T47D (cell line): Measurements from ENCODE around the gene TNK1.

Experiments used
- DNase-seq, 2 experiments: peaks; one replicate each; pipeline versions ENCODE4 v3.0.0 to v3.0.0-alpha.2; 2011 to 2012; ENCODE audit warnings: low read depth in 1 of 2, low spot score in 1 of 2
- JUND ChIP-seq: IDR thresholded peaks from 2 replicates; pipeline ENCODE4 v1.6.1; 2012; ENCODE audit warnings: low read depth
- in situ Hi-C: cut with HindIII; loops from 2 replicates; pipeline ENCODE4 v1.10.0; 2016; ENCODE audit warnings: low sequenced_read_pairs, low pct_unique_long_range_greater_than_20kb

TNK1 gene

DNA sequence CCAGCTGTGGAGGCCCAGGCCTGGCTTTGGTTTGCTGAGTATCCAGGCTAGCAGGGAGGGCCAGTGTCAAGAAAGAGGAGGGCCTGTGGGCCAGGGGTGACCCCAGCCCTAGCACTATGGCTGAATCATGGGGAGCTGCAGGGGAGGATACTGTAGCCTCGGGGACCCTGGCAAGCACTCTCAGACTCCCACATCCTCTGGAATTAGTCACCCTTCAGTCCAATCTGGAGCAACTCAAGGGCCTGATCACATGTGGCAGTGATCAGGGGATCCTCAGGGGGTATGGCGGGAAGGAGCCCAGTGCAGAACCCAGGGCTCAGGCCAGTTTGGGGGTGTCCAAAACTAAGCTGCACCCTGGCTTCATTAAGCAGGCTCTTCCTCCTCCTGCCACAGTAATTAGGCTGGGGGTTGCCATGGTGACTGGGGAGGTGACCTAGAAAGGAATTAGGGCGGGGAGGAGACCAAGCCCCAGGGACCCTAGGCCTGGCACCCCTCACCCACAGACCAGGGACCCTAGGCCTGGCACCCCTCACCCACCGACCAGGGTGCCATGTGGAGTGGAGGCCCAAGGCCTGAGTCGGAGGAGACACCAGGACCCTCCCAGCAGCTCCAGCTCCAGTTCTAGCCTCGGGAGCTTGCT lies 32.6 kb downstream of the TNK1 start:
- in situ Hi-C loops: no loop called here
- no peak for DNase-seq
- no peak for TF ChIP-seq JUND

DNA sequence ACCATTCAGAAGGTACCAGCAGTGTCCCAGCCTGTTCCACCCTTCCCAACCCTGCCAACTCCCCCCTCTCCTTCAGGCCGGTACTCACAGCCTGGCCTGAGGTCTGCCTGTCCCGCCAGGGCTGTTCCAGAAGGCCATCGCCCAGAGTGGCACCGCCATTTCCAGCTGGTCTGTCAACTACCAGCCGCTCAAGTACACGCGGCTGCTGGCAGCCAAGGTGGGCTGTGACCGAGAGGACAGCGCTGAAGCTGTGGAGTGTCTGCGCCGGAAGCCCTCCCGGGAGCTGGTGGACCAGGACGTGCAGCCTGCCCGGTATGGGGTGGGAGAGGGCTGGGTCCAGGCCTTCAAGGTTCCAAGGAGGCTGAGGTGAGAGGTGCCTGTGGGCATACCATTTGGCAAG lies 33.9 kb downstream of the TNK1 start:
- TF ChIP-seq JUND: no peak
- in situ Hi-C loops: no loop called here
- DNase-seq: no peak

- in situ Hi-C loops: no loop called here
- DNase-seq: no peak
- no peak for TF ChIP-seq JUND
These were observed 34.9 kb downstream of the TNK1 start for GRCh38 chr17:7415784-7416183.

DNA sequence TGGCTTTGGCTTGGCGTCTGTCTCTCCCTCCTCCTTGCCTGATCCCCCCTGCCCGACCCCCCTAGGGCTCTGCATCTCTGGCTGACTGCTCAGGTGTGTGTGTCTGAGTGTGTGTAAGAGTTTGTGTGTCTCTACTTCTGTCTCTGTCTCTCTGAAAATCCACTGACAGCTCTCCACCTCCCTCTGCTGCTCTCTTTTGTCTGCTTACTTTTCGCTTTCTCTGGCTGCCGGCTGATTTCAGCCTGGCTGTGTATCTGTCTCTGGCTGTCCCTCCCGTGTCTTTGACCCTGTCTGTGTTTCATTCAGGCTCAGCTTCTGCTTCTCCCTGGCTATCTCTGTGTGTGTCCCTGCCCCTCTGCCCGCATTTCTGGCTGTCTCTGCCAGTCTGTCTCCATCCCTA lies 35.4 kb downstream of the TNK1 start:
- DNase-seq: peak in 1 of 2 experiments; percentile 22
- no peak for TF ChIP-seq JUND
- in situ Hi-C loops: no loop called here

DNA sequence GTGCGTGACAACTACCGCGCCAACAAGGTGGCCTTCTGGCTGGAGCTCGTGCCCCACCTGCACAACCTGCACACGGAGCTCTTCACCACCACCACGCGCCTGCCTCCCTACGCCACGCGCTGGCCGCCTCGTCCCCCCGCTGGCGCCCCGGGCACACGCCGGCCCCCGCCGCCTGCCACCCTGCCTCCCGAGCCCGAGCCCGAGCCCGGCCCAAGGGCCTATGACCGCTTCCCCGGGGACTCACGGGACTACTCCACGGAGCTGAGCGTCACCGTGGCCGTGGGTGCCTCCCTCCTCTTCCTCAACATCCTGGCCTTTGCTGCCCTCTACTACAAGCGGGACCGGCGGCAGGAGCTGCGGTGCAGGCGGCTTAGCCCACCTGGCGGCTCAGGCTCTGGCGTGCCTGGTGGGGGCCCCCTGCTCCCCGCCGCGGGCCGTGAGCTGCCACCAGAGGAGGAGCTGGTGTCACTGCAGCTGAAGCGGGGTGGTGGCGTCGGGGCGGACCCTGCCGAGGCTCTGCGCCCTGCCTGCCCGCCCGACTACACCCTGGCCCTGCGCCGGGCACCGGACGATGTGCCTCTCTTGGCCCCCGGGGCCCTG lies 36.3 kb downstream of the TNK1 start:
- in situ Hi-C loops: no loop called here
- DNase-seq: no peak
- no peak for TF ChIP-seq JUND

- no peak for DNase-seq
- TF ChIP-seq JUND: no peak
- in situ Hi-C loops: no loop called here
These were observed 37.7 kb downstream of the TNK1 start for GRCh38 chr17:7418472-7419152.

GRCh38 chr17:7419819-7420610 lies 39.1 kb downstream of the TNK1 start, which contains the start of gene SPEM1:
Gene SPEM1, plus strand, starts transcription at chr17:7420324. Its CDS starts 61 bp downstream, at chr17:7420385.
- TF ChIP-seq JUND: no peak
- in situ Hi-C loops: no loop called here

DNA sequence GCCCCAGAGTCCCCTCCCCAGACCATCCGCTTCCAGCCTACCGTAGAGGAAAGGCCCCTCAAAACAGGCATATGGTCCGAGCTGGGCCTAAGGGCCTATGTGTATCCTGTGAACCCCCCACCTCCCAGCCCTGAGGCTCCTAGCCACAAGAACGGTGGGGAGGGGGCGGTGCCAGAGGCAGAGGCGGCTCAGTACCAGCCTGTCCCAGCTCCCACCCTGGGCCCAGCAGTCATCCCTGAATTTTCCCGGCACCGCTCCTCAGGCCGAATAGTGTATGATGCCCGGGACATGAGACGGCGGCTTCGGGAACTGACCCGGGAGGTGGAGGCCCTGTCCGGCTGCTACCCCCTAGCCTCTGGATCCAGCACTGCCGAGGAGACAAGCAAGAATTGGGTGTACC lies 40.3 kb downstream of the TNK1 start:
- in situ Hi-C loops: no loop called here
- TF ChIP-seq JUND: no peak
- no peak for DNase-seq

More at GRCh38 chr17:7419819-7420610, 39.1 kb downstream of the TNK1 start, which contains the start of gene SPEM1:
- DNase-seq: no peak

- no peak for DNase-seq
- TF ChIP-seq JUND: no peak
- in situ Hi-C loops: no loop called here
These were observed 42.8 kb downstream of the TNK1 start for GRCh38 chr17:7423679-7424078.

- in situ Hi-C loops: no loop called here
- no peak for TF ChIP-seq JUND
- no peak for DNase-seq
These were observed 44.4 kb downstream of the TNK1 start, which contains the start of gene SPEM2 for GRCh38 chr17:7425316-7425715. Gene SPEM2, plus strand, starts transcription at chr17:7425616. Its CDS starts 73 bp downstream, at chr17:7425689.

DNA sequence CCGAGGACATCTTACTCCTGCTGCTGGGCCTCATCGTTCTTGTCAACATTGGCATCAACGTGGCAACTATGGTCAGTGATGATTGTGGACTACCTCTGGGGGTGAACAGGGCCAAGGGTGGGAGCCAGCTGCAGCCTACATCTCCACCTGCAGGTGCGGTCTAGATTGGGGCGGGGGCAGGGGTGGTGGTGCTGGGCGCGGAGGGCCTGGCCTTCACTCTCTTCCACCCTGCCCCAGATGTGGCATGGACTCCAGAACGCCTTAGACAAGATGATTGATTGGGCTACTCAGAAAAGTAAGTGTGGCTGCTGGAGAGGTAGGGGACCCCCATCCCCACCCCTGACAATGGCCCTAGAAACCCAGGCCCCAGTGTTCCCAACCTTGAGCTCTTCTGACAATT lies 44.9 kb downstream of the TNK1 start:
- DNase-seq: no peak
- TF ChIP-seq JUND: no peak
- in situ Hi-C loops: no loop called here

DNA sequence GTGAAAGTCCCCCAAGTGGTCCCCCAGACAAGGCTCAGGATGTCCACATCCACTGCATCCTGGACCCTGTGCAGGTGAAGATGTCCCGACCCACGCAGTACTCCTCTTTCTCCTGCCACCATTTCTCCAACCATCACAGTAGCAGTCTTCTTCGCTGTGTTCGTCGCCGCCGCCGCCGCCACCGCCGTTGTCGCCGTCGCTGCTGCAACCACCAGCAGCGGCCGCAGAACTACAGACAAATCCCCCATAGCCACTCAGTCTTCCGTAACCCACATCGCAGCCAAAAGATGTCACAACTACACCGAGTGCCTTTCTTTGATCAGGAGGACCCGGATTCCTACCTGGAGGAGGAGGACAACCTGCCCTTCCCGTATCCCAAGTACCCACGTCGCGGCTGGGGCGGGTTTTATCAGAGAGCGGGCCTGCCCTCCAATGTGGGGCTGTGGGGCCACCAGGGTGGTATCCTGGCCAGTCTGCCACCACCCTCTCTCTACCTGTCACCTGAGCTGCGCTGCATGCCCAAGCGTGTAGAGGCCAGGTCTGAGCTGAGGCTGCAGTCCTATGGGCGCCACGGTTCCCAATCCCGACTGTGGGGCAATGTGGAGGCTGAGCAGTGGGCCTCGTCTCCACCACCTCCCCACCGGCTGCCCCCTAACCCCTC lies 45.4 kb downstream of the TNK1 start:
- no peak for DNase-seq
- no peak for TF ChIP-seq JUND
- in situ Hi-C loops: no loop called here
